ENCODE data around the gene MTARC2.

Gene MTARC2

GRCh38 chr1:220828179-220828490, 80.0 kb downstream of the MTARC2 start:
- DNase-seq (ENCODE audit: low read depth): no peak

DNA sequence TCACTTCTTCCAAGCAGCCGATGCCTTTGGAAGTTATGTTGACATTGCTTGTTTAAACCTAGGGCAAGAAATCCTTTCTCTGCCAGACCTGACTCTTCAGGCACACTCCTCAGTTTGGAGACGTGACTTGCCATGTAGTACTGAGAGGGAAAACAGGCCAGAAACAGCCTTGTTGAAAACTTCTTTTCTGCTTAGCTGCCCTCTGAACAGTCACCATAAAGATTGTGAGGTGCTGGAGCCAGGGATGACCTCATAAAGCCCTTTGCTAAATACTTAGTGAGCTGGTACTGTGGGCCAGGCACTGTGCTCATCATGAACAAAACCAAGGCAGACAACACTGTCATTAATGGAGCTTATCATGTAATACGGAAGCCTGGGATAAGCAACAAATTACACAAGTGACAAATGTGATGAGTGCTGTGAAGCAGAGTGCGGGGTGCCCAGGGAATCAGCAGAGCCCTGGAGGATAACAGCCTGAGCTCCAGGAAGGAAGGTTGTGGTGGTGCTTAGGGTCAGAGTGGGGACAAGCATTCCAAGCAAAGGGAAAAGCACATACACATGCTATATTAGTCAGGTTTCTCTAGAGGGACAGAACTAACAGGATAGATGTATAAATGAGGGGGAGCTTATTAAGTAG, 80.9 kb downstream of the MTARC2 start:
- DNase-seq (ENCODE audit: low read depth): no peak

GRCh38 chr1:220833436-220833835, 85.3 kb downstream of the MTARC2 start:
- DNase-seq (ENCODE audit: low read depth): no peak

Measured in fibroblast of the conjunctiva (primary cell).